OCI-LY3 (cell line): ENCODE measurements around the gene PLP1.

Experiments used
- H2AFZ ChIP-seq: fragments of 200-600, 300-600 bp; shearing (Covaris generic); 2 replicates; pipeline ENCODE4 v1.6.0; 2014; ENCODE audit warnings: antibody characterized with exemption, low read depth, low read length
- H3K27ac ChIP-seq: fragments of 200-600, 300-600 bp; sonication (generic); 2 replicates; pipeline ENCODE4 v1.5.1; 2014; ENCODE audit warnings: mild to moderate bottlenecking, low read length, moderate library complexity, mixed read lengths
- H3K27me3 ChIP-seq: fragments of 200-600, 300-600 bp; sonication (generic); 2 replicates; pipeline ENCODE4 v1.6.1; 2014; ENCODE audit warnings: low read depth, low read length, mixed read lengths
- H3K36me3 ChIP-seq: fragments of 200-600, 300-600 bp; sonication (generic); replicated peaks from 2 replicates; pipeline ENCODE3; 2014; ENCODE audit warnings: low read depth, low read length, mixed read lengths
- H3K4me1 ChIP-seq: fragments of 300-600, 200-600 bp; sonication (generic); 2 replicates; pipeline ENCODE4 v1.6.1; 2014; ENCODE audit warnings: low read length, mixed read lengths
- H3K4me2 ChIP-seq: fragments of 200-600, 300-600 bp; sonication (generic); 2 replicates; pipeline ENCODE4 v1.6.1; 2014; ENCODE audit warnings: low read length, mixed read lengths
- H3K4me3 ChIP-seq: fragments of 300-600, 200-600 bp; sonication (generic); 2 replicates; pipeline ENCODE4 v1.5.1; 2014; ENCODE audit warnings: antibody characterized with exemption, mild to moderate bottlenecking, low read length, moderate library complexity
- H3K79me2 ChIP-seq: fragments of 300-600, 200-600 bp; shearing (Covaris generic); 2 replicates; pipeline ENCODE4 v1.6.1; 2014; ENCODE audit warnings: mild to moderate bottlenecking, low read length, mixed read lengths
- H3K9ac ChIP-seq: fragments of 300-600, 200-600 bp; shearing (Covaris generic); 2 replicates; pipeline ENCODE4 v1.6.0; 2014; ENCODE audit warnings: mild to moderate bottlenecking, low read length, moderate library complexity
- H3K9me3 ChIP-seq: fragments of 200-600, 300-600 bp; shearing (Covaris generic); 2 replicates; pipeline ENCODE4 v1.6.1; 2014; ENCODE audit warnings: low read length, mixed read lengths; ENCODE audit not compliant: insufficient read depth
- H4K20me1 ChIP-seq: fragments of 200-600, 300-600 bp; sonication (generic); 2 replicates; pipeline ENCODE4 v1.6.1; 2016; ENCODE audit warnings: low read length, mixed read lengths; ENCODE audit not compliant: insufficient read depth
- CTCF ChIP-seq: fragments of 200-600, 300-600 bp; sonication (generic); IDR thresholded peaks from 2 replicates; pipeline ENCODE4 v1.5.1; 2014; ENCODE audit warnings: antibody characterized with exemption, low read length, low read depth
- EZH2phosphoT487 ChIP-seq: fragments of 200-600 bp; shearing (Covaris generic); IDR thresholded peaks from 2 replicates; pipeline ENCODE4 v1.6.1; 2018; ENCODE audit warnings: antibody characterized with exemption, mixed run types, low read depth

Gene PLP1

GRCh38 chrX:103781062-103781402, 4.4 kb downstream of the PLP1 start:
- Histone ChIP-seq H3K79me2 (no peaks in the 10 kb centered on the region), H3K27me3 (0 out of 2 replicates have a peak, but pooled peaks cover 3% of the 10 kb centered on the region), H3K9me3 (no peaks in the 10 kb centered on the region), H3K4me3 (no peak overlapping the region), H3K4me1 (no peaks in the 10 kb centered on the region), H3K27ac (no peak overlapping the region), H3K36me3 (no peaks in the 10 kb centered on the region), H3K9ac (no peak overlapping the region), H4K20me1 (no peaks in the 10 kb centered on the region), H3K4me2 (no peak overlapping the region), H2AFZ (no peak overlapping the region)
- TF ChIP-seq CTCF (no peak), EZH2phosphoT487 (no peak)

- no peaks in the 10 kb centered on the region for H3K36me3 ChIP-seq
- no peak overlapping the region for H3K4me3 ChIP-seq
- 0 out of 2 replicates have a peak, but pooled peaks cover 3% of the 10 kb centered on the region for H3K27me3 ChIP-seq
- H3K27ac ChIP-seq, result no peak overlapping the region
- H3K4me2 ChIP-seq, result no peak overlapping the region
- no peak overlapping the region for H3K9ac ChIP-seq
- no peaks in the 10 kb centered on the region for H3K79me2 ChIP-seq
- no peak for TF ChIP-seq EZH2phosphoT487
- TF ChIP-seq CTCF, result no peak
- H4K20me1 ChIP-seq, result no peaks in the 10 kb centered on the region
- H3K4me1 ChIP-seq, result no peaks in the 10 kb centered on the region
- no peak overlapping the region for H2AFZ ChIP-seq
- H3K9me3 ChIP-seq, result no peaks in the 10 kb centered on the region
These were observed 5.1 kb downstream of the PLP1 start for GRCh38 chrX:103781706-103782105.

- H3K27me3 ChIP-seq, result 0 out of 2 replicates have a peak, but pooled peaks cover 3% of the 10 kb centered on the region
- H3K27ac ChIP-seq, result no peak overlapping the region
- H2AFZ ChIP-seq, result no peak overlapping the region
- H3K4me3 ChIP-seq, result no peak overlapping the region
- H3K79me2 ChIP-seq, result no peaks in the 10 kb centered on the region
- no peaks in the 10 kb centered on the region for H3K36me3 ChIP-seq
- no peak overlapping the region for H3K4me2 ChIP-seq
- no peaks in the 10 kb centered on the region; the same call in 1 of the 2 replicates for H3K4me1 ChIP-seq
- no peaks in the 10 kb centered on the region for H4K20me1 ChIP-seq
- no peak overlapping the region for H3K9ac ChIP-seq
- TF ChIP-seq CTCF (no peak), EZH2phosphoT487 (no peak)
- no peaks in the 10 kb centered on the region for H3K9me3 ChIP-seq
These were observed 6.0 kb downstream of the PLP1 start for GRCh38 chrX:103782640-103783039.

GRCh38 chrX:103783196-103783595, 6.6 kb downstream of the PLP1 start:
- H3K4me3 ChIP-seq, result no peak overlapping the region
- no peak overlapping the region for H2AFZ ChIP-seq
- H3K9me3 ChIP-seq, result no peaks in the 10 kb centered on the region
- no peaks in the 10 kb centered on the region for H3K36me3 ChIP-seq
- no peaks in the 10 kb centered on the region for H3K79me2 ChIP-seq
- peaks cover 5% of the 10 kb centered on the region for H3K4me1 ChIP-seq
- no peaks in the 10 kb centered on the region for H4K20me1 ChIP-seq
- no peak for TF ChIP-seq EZH2phosphoT487
- TF ChIP-seq CTCF, result no peak
- H3K9ac ChIP-seq, result no peak overlapping the region
- no peak overlapping the region for H3K27ac ChIP-seq
- H3K27me3 ChIP-seq, result 0 out of 2 replicates have a peak, but pooled peaks cover 2% of the 10 kb centered on the region
- H3K4me2 ChIP-seq, result no peak overlapping the region
